HCT116 (cell line): ENCODE results near the gene MRPL36. TPM values are rescaled to one million over a fixed set of nuclear protein-coding genes. Genes with fewer than 3 reads are reported as not detected.

Experiments
- ATAC-seq: fragments of 200-7000 bp; cut with Tn5 transposase; 2 replicates; pipeline ENCODE4 v1.9.1; 2020; ENCODE audit warnings: mild to moderate bottlenecking, moderate library complexity
- BruUV-seq: library from RNA; stranded (reverse); fragments of 400-500 nt; replicated peaks from 2 replicates; lab custom pipeline; 2021; lab: Mats Ljungman, UMichigan
- CTCF ChIA-PET: fragments of 300-600 bp; sonication (Branson Sonifier 250); formaldehyde crosslinking; loops from one replicate; lab custom pipeline; 2021; ENCODE audit warnings: antibody characterized with exemption; lab: Charles Lee
- POLR2A ChIA-PET: fragments of 300-600, 350-600 bp; sonication (Branson Sonifier 250); formaldehyde crosslinking; loops from one replicate; lab custom pipeline; 2021; ENCODE audit warnings: antibody characterized with exemption; lab: Charles Lee
- RAD21 ChIA-PET, 2 experiments: fragments of 300-600 bp; sonication (Branson Sonifier 250); formaldehyde crosslinking; loops; one replicate each; lab custom pipeline; 2023; ENCODE audit warnings: low total read pairs in 2 of 2; ENCODE audit not compliant: uncharacterized antibody in 2 of 2, unreplicated experiment in 2 of 2, low non-redundant PET in 1 of 2; lab: Charles Lee
- DNase-seq: peaks from one replicate; pipeline ENCODE4 v3.0.0-alpha.2; 2010; ENCODE audit warnings: low read depth, low spot score
- H2AFZ ChIP-seq: fragments of 200-600 bp; shearing (Covaris generic), sonication (generic); 2 replicates; pipeline ENCODE4 v1.6.1; 2017; ENCODE audit warnings: low read depth, mixed run types, mixed read lengths, antibody characterized with exemption, low read length; ENCODE audit not compliant: poor library complexity, severe bottlenecking
- H3K27ac ChIP-seq: 2 replicates; pipeline ENCODE4 v1.5.1; 2012; ENCODE audit warnings: low read depth, low read length
- H3K27me3 ChIP-seq: fragments of 200-600 bp; sonication (generic); 2 replicates; pipeline ENCODE4 v1.6.1; 2016; ENCODE audit warnings: mixed run types, low read length, mixed read lengths; ENCODE audit not compliant: insufficient read depth
- H3K36me3 ChIP-seq, 2 experiments: fragments of 200-500 bp in 1 of 2; fragments of 200-600 bp in 1 of 2; sonication (Bioruptor generic) in 1 of 2; sonication (generic) in 1 of 2; 2 replicates each; pipeline versions ENCODE4 v1.5.1 to v1.6.1; 2014 to 2016; ENCODE audit warnings: low read length in 2 of 2, inconsistent platforms in 1 of 2, mixed read lengths in 1 of 2, mixed run types in 1 of 2; ENCODE audit not compliant: insufficient read depth in 2 of 2, control insufficient read depth in 1 of 2
- H3K4me1 ChIP-seq, 2 experiments: fragments of 200-600 bp in 1 of 2; sonication (generic) in 1 of 2; 2 replicates each; pipeline versions ENCODE4 v1.5.1 to v1.6.1; 2012 to 2017; ENCODE audit warnings: low read length in 2 of 2, inconsistent platforms in 1 of 2, mild to moderate bottlenecking in 1 of 2, mixed read lengths in 1 of 2, mixed run types in 1 of 2, moderate library complexity in 1 of 2; ENCODE audit not compliant: insufficient read depth in 2 of 2, control insufficient read depth in 1 of 2
- H3K4me2 ChIP-seq: fragments of 200-600 bp; sonication (generic); 2 replicates; pipeline ENCODE4 v1.6.1; 2017; ENCODE audit warnings: mixed run types, low read length, mixed read lengths
- H3K4me3 ChIP-seq, 2 experiments: fragments of 200-600 bp in 1 of 2; sonication (generic) in 1 of 2; replicated peaks in 1 of 2; 2 replicates each; pipeline ENCODE4 v1.5.1; 2011 to 2016; ENCODE audit warnings: low read length in 2 of 2, control low read depth in 1 of 2, low read depth in 1 of 2, mild to moderate bottlenecking in 1 of 2, mixed read lengths in 1 of 2, mixed run types in 1 of 2
- H3K79me2 ChIP-seq: fragments of 200-600 bp; sonication (generic); 2 replicates; pipeline ENCODE4 v1.6.1; 2017; ENCODE audit warnings: mild to moderate bottlenecking, mixed run types, low read length, moderate library complexity, mixed read lengths; ENCODE audit not compliant: insufficient read depth
- H3K9ac ChIP-seq: fragments of 200-600 bp; sonication (generic); 2 replicates; pipeline ENCODE4 v1.6.1; 2016; ENCODE audit warnings: low read length, mixed read lengths
- H3K9me2 ChIP-seq: fragments of 200-600 bp; sonication (generic), shearing (Covaris generic); 2 replicates; pipeline ENCODE4 v1.6.1; 2017; ENCODE audit warnings: mixed run types, mild to moderate bottlenecking, moderate library complexity; ENCODE audit not compliant: insufficient read depth
- H3K9me3 ChIP-seq, 2 experiments: fragments of 200-500 bp in 1 of 2; fragments of 200-600 bp in 1 of 2; sonication (Bioruptor generic) in 1 of 2; sonication (generic) in 1 of 2; 2 replicates each; pipeline ENCODE4 v1.6.1; 2014 to 2017; ENCODE audit warnings: low read length in 2 of 2, mixed read lengths in 2 of 2, inconsistent platforms in 1 of 2, low read depth in 1 of 2, mild to moderate bottlenecking in 1 of 2, mixed run types in 1 of 2, moderate library complexity in 1 of 2; ENCODE audit not compliant: control insufficient read depth in 1 of 2, insufficient read depth in 1 of 2
- H4K20me1 ChIP-seq: fragments of 200-600 bp; sonication (generic), shearing (Covaris generic); 2 replicates; pipeline ENCODE4 v1.6.1; 2017; ENCODE audit warnings: mixed run types, mild to moderate bottlenecking, moderate library complexity; ENCODE audit not compliant: insufficient read depth
- ATF3 ChIP-seq: IDR thresholded peaks from 2 replicates; pipeline ENCODE4 v1.6.1; 2012
- CBX3 ChIP-seq: IDR thresholded peaks from 2 replicates; pipeline ENCODE4 v1.6.1; 2012; ENCODE audit warnings: low read depth
- CEBPB ChIP-seq: IDR thresholded peaks from 2 replicates; pipeline ENCODE4 v1.6.1; 2012; ENCODE audit warnings: low read depth
- CTCF ChIP-seq, 3 experiments: fragments of 200-600 bp in 1 of 3; sonication (generic) in 1 of 3; IDR thresholded peaks in 2 of 3; conservative IDR thresholded peaks in 1 of 3; 2 replicates each; pipeline ENCODE4 v1.5.1; 2012 to 2017; ENCODE audit warnings: low read depth in 2 of 3, low read length in 2 of 3, antibody characterized with exemption in 1 of 3, borderline replicate concordance in 1 of 3, control low read depth in 1 of 3, mild to moderate bottlenecking in 1 of 3, mixed read lengths in 1 of 3, mixed run types in 1 of 3, moderate library complexity in 1 of 3; ENCODE audit not compliant: insufficient read depth in 1 of 3
- EGR1 ChIP-seq: IDR thresholded peaks from 2 replicates; pipeline ENCODE4 v1.6.1; 2012; ENCODE audit warnings: low read depth
- ELF1 ChIP-seq: IDR thresholded peaks from 2 replicates; pipeline ENCODE4 v1.6.1; 2012; ENCODE audit warnings: low read depth, borderline replicate concordance
- EZH2 ChIP-seq: fragments of 200-600 bp; sonication (generic); IDR thresholded peaks from 2 replicates; pipeline ENCODE4 v1.6.1; 2017; ENCODE audit warnings: antibody characterized with exemption, mixed run types
- EZH2phosphoT487 ChIP-seq: fragments of 200-600 bp; IDR thresholded peaks from 2 replicates; pipeline ENCODE4 v1.6.1; 2018; ENCODE audit warnings: antibody characterized with exemption, borderline replicate concordance
- FOSL1 ChIP-seq: IDR thresholded peaks from 2 replicates; pipeline ENCODE4 v1.6.1; 2012; ENCODE audit warnings: low read depth
- MAX ChIP-seq: IDR thresholded peaks from 2 replicates; pipeline ENCODE4 v1.6.1; 2012
- POLR2A ChIP-seq: IDR thresholded peaks from 2 replicates; pipeline ENCODE4 v1.7.0; 2011; ENCODE audit warnings: borderline replicate concordance; ENCODE audit not compliant: insufficient read depth, insufficient read length; ENCODE audit errors: extremely low read depth
- RAD21 ChIP-seq: IDR thresholded peaks from 2 replicates; pipeline ENCODE4 v1.6.1; 2012; ENCODE audit warnings: low read depth, mild to moderate bottlenecking
- SRF ChIP-seq: IDR thresholded peaks from 2 replicates; pipeline ENCODE4 v1.6.1; 2012; ENCODE audit warnings: low read depth
- YY1 ChIP-seq: IDR thresholded peaks from 2 replicates; pipeline ENCODE4 v1.6.1; 2011; ENCODE audit warnings: low read length, low read depth, moderate library complexity, mild to moderate bottlenecking; ENCODE audit not compliant: insufficient replicate concordance; ENCODE audit errors: extremely low read depth
- ZFX ChIP-seq: fragments of 450-650 bp; IDR thresholded peaks from 2 replicates; pipeline ENCODE4 v1.6.1; 2017
- intact Hi-C: fragments of 100-400 bp; cut with micrococcal nuclease; formaldehyde crosslinking; loops from 2 replicates; pipeline ENCODE4 v1.10.0; 2022
- total RNA-seq: library from RNA; stranded (reverse); gene quantifications from one replicate; pipeline ENCODE4 v1.2.1, GENCODE V29; 2021; ENCODE audit not compliant: unreplicated experiment

MRPL36 gene
- total RNA-seq, 1 experiment from 2014 or later = 71.9 TPM

- Histone ChIP-seq H3K9me2 (no peaks in the 10 kb centered on the region), H3K36me3 (peaks cover 0 to 4% of the 10 kb centered on the region in 2 experiments; a peak in 3 of 4 replicates), H4K20me1 (no peaks in the 10 kb centered on the region), H3K4me1 (no peaks in the 10 kb centered on the region), H3K4me2 (no peak overlapping the region), H3K79me2 (no peaks in the 10 kb centered on the region), H3K9ac (no peak overlapping the region), H3K9me3 (no peaks in the 10 kb centered on the region), H2AFZ (no peak overlapping the region), H3K27ac (no peak overlapping the region), H3K27me3 (no peaks in the 10 kb centered on the region), H3K4me3 (no peak overlapping the region)
- no peak for ATAC-seq
- no TSS peak for BruUV-seq
- TF ChIP-seq ELF1 (no peak), ATF3 (no peak), ZFX (no peak), EZH2phosphoT487 (no peak), CEBPB (no peak), YY1 (no peak), RAD21 (no peak), CBX3 (no peak), POLR2A (no peak), EZH2 (no peak), MAX (no peak), EGR1 (no peak), FOSL1 (no peak), CTCF (IDR thresholded peaks at IDR 0.05 in 2 of 3, conservative IDR thresholded peaks at IDR 0.05 in 1 of 3; ENCODE audit: borderline replicate concordance in 1 of 3, insufficient read depth in 1 of 3, low read depth in 2 of 3, low read length in 2 of 3) (no peak), SRF (no peak)
- RAD21 ChIA-PET = no interaction called here
- intact Hi-C loops = no loop called here
- DNase-seq = no peak
- CTCF ChIA-PET = no interaction called here
- POLR2A ChIA-PET = no interaction called here
These were observed 26.8 kb upstream of the MRPL36 start for GRCh38 chr5:1826235-1826980.
